ENCODE data around the gene TIMM9. TPM values are rescaled to one million over a fixed set of nuclear protein-coding genes. Genes with fewer than 3 reads are reported as not detected.

TIMM9 gene
- total RNA-seq, 4 donors from 2014 or later = 44.9 to 61.7 (median 57.6) TPM

DNA sequence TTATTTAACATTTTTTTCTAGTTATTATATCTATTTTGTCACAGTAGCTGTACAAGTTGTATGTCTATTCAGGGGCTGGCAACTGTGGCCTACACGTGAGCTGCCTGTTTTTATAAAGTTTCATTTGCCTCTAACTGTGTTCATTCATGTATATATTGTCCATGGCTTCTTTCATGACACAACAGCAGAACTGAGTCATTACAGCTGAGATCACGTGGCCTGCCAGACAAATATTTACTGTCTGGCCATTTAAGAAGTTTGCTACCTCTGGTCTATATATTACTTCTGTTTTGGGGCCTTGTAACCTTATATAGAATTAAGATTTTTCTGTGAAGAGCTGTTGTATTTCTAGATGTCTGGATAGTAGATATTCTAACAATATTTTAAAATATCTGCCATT is 38.1 kb upstream of the TIMM9 start:
- no peak for DNase-seq (ENCODE audit: low spot score in 2 of 2)
- TF ChIP-seq EP300 (IDR thresholded peaks at IDR 0.05) = no peak
- no peak for TF ChIP-seq POLR2AphosphoS5 (IDR thresholded peaks at IDR 0.05)
- TF ChIP-seq, protein P1, sequence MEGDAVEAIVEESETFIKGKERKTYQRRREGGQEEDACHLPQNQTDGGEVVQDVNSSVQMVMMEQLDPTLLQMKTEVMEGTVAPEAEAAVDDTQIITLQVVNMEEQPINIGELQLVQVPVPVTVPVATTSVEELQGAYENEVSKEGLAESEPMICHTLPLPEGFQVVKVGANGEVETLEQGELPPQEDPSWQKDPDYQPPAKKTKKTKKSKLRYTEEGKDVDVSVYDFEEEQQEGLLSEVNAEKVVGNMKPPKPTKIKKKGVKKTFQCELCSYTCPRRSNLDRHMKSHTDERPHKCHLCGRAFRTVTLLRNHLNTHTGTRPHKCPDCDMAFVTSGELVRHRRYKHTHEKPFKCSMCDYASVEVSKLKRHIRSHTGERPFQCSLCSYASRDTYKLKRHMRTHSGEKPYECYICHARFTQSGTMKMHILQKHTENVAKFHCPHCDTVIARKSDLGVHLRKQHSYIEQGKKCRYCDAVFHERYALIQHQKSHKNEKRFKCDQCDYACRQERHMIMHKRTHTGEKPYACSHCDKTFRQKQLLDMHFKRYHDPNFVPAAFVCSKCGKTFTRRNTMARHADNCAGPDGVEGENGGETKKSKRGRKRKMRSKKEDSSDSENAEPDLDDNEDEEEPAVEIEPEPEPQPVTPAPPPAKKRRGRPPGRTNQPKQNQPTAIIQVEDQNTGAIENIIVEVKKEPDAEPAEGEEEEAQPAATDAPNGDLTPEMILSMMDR (IDR thresholded peaks at IDR 0.05) = no peak
- no peak for TF ChIP-seq POLR2A (IDR thresholded peaks at IDR 0.05)
- WGBS = 80% methylated on average over 2 of the region's 2 CpGs
- Histone ChIP-seq H3K27ac (no peak overlapping the region), H3K36me3 (peaks cover 72% of the 10 kb centered on the region), H3K4me3 (no peak overlapping the region), H3K27me3 (no peaks in the 10 kb centered on the region), H3K4me1 (no peaks in the 10 kb centered on the region), H3K9me3 (no peaks in the 10 kb centered on the region)

DNA sequence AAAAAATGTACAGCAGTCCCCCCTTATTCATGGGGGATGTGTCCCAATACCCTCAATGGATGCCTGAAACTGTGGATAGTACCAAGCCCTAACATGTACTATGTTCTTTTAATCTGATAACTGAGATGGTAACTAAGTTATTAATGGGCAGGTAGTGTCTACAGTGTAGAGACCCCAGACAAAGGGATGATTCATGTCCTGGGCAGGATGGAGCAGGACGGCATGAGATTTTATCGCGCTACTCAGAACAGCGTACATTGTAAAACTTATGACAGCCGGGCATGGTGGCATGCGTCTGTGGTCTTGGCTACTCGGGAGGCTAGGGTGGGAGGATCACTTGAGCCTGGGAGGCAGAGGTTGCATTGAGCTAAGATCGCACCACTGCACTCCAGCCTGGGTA is 37.3 kb upstream of the TIMM9 start:
- Histone ChIP-seq H3K9me3 (no peaks in the 10 kb centered on the region), H3K27me3 (no peaks in the 10 kb centered on the region), H3K27ac (no peak overlapping the region), H3K36me3 (peaks cover 78% of the 10 kb centered on the region), H3K4me1 (no peaks in the 10 kb centered on the region), H3K4me3 (no peak overlapping the region)
- TF ChIP-seq, protein P1 (IDR thresholded peaks at IDR 0.05) = no peak
- no peak for TF ChIP-seq POLR2A (IDR thresholded peaks at IDR 0.05)
- TF ChIP-seq POLR2AphosphoS5 (IDR thresholded peaks at IDR 0.05) = no peak
- TF ChIP-seq EP300 (IDR thresholded peaks at IDR 0.05) = no peak
- no peak for DNase-seq (ENCODE audit: low spot score in 2 of 2)
- WGBS = 88% methylated on average over 8 of the region's 8 CpGs

DNA sequence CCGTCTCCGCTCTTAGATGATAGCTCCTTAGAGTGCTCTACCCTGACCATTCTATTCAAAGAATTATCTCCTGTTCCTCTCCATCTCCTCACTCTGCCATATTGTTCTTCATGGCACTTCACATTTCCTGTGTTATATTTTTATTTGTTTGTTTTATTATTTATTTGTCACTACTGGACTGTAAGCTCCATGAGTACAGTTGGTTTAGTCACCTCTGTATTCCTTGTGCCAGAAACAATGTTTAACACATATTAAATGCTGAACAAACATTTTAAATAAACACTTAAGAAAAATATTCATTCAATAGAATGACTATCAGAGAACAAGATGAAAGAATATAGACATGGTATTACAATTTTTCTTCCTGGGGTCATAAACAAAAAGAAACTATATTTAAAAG is 35.8 kb upstream of the TIMM9 start:
- Histone ChIP-seq H3K36me3 (peaks cover 72% of the 10 kb centered on the region), H3K9me3 (no peaks in the 10 kb centered on the region), H3K4me1 (no peaks in the 10 kb centered on the region), H3K27ac (no peak overlapping the region), H3K27me3 (no peaks in the 10 kb centered on the region), H3K4me3 (no peak overlapping the region)
- TF ChIP-seq POLR2A (IDR thresholded peaks at IDR 0.05) = no peak
- TF ChIP-seq EP300 (IDR thresholded peaks at IDR 0.05) = no peak
- TF ChIP-seq POLR2AphosphoS5 (IDR thresholded peaks at IDR 0.05) = no peak
- TF ChIP-seq, protein P1 (IDR thresholded peaks at IDR 0.05) = no peak
- WGBS = 98% methylated on average over 2 of the region's 2 CpGs
- DNase-seq (ENCODE audit: low spot score in 2 of 2) = no peak

DNA sequence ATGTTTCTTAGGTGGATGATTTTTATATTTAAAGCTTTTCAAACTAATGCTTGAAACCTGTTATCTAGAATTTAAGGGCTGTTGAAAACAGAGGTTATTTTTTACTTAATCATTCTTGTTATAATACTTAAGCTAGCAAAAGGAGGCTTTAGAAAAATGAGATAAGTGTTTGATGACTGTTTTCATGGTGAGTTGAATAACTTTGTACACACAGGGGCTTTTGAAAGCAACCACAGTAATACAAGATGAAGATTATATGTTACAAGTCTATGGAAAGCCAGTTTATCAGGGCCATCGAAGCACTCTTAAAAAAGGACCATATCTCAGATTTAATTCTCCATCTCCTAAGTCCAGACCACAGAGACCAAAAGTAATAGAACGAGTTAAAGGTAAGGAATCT is 33.4 kb upstream of the TIMM9 start:
- H3K4me3 ChIP-seq = no peak overlapping the region
- no peak overlapping the region for H3K27ac ChIP-seq
- 96% methylated on average over 2 of the region's 2 CpGs for WGBS
- no peak for DNase-seq (ENCODE audit: low spot score in 2 of 2)
- no peaks in the 10 kb centered on the region for H3K9me3 ChIP-seq
- H3K4me1 ChIP-seq = no peaks in the 10 kb centered on the region
- H3K27me3 ChIP-seq = no peaks in the 10 kb centered on the region
- peaks cover 70% of the 10 kb centered on the region for H3K36me3 ChIP-seq
- no peak for TF ChIP-seq POLR2A (IDR thresholded peaks at IDR 0.05)
- TF ChIP-seq, protein P1 (IDR thresholded peaks at IDR 0.05) = no peak
- TF ChIP-seq EP300 (IDR thresholded peaks at IDR 0.05) = no peak
- TF ChIP-seq POLR2AphosphoS5 (IDR thresholded peaks at IDR 0.05) = no peak

DNA sequence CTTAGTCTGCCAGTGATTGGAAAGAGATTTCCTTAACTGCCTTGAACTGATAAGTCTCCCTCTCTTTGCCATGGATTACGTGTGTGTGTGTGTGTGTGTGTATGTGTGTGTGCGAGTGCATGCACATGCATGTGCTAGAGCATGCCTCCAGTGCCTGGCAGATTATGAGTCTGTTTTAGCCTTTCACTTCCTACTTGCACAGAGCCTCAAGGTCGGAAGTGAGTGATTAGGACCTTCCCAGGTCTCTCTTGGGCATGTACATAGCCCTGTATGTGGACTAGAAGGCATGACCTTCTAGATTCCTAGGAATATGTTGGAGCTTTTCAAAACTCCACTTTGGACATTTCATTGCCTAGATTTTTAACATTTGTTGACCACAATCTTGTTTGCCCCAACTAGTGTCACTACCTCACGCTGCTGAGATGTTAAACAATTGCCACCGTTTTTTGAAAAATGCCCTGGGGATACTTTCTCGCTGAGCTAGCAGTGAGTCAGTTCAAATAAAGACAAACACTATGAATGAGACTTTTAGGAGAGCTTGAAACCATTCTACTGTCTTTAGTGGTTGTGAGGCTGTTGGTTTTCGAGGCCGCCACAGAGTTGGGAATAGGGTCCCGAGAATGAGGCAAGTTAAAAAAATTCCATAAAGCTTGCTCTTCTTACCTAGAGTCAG is 28.4 kb upstream of the TIMM9 start:
- no peak for DNase-seq (ENCODE audit: low spot score in 2 of 2)
- no peak overlapping the region for H3K27ac ChIP-seq
- no peak overlapping the region for H3K4me3 ChIP-seq
- peaks cover 67% of the 10 kb centered on the region for H3K36me3 ChIP-seq
- no peaks in the 10 kb centered on the region for H3K4me1 ChIP-seq
- H3K9me3 ChIP-seq = no peaks in the 10 kb centered on the region
- H3K27me3 ChIP-seq = no peaks in the 10 kb centered on the region
- TF ChIP-seq POLR2A (IDR thresholded peaks at IDR 0.05) (no peak), EP300 (IDR thresholded peaks at IDR 0.05) (no peak), POLR2AphosphoS5 (IDR thresholded peaks at IDR 0.05) (no peak)
- TF ChIP-seq, protein P1 (IDR thresholded peaks at IDR 0.05) = no peak
- 80% methylated on average over 9 of the region's 9 CpGs for WGBS

All from suprapubic skin (tissue), 4 donors.